GM21367 (cell line): ENCODE measurements around the gene CHDH.

Experiments
- ATAC-seq: cut with Tn5 transposase; IDR thresholded peaks from one replicate; pipeline ENCODE4 v1.9.1; 2021; ENCODE audit not compliant: unreplicated experiment

Gene CHDH

DNA sequence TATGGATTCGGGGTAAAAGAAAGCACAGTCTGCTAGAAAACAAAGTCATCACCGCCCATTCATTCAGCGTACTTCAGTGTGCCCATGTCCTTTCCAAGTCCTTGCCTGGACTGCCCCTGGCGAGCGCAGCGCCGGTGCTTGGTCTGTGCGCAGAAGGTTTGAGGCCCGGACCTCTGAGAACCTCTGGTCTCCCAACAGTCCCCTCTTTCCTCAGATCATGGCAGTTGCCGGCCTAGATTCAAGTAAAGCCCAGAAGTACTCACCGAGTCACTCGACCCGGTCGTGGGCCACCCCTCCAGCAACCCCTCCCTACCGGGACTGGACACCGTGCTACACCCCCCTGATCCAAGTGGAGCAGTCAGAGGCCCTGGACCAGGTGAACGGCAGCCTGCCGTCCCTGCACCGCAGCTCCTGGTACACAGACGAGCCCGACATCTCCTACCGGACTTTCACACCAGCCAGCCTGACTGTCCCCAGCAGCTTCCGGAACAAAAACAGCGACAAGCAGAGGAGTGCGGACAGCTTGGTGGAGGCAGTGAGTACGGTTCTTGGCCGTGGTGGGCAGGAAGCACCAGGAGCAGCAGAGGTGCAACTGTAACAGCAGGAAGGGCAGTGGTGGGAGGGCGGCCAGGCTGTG lies 36.3 kb downstream of the CHDH start:
- ATAC-seq: no peak

DNA sequence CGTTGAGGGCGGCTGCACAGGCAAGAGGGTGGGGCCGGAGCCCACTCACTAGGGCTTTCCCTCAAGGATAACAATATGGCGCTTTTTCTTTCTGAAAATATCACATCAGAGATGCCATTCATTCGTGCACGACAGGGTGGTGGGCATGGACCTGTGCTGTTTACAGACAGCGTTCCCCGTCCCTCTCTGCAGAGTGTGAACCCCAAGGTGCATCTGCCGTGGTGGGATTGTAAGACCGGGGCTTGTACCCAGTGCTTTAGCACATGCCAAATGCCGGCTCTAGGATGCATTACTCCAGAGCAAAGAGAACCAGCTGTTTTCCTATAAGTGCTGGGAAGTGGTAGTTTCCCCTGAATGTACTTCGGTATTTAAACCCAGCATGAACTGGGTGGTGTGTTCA lies 37.0 kb downstream of the CHDH start:
- ATAC-seq: no peak

- ATAC-seq: no peak
Measured at GRCh38 chr3:53808496-53808895, 37.7 kb downstream of the CHDH start.

GRCh38 chr3:53807117-53807810 lies 39.0 kb downstream of the CHDH start:
- ATAC-seq: no peak

DNA sequence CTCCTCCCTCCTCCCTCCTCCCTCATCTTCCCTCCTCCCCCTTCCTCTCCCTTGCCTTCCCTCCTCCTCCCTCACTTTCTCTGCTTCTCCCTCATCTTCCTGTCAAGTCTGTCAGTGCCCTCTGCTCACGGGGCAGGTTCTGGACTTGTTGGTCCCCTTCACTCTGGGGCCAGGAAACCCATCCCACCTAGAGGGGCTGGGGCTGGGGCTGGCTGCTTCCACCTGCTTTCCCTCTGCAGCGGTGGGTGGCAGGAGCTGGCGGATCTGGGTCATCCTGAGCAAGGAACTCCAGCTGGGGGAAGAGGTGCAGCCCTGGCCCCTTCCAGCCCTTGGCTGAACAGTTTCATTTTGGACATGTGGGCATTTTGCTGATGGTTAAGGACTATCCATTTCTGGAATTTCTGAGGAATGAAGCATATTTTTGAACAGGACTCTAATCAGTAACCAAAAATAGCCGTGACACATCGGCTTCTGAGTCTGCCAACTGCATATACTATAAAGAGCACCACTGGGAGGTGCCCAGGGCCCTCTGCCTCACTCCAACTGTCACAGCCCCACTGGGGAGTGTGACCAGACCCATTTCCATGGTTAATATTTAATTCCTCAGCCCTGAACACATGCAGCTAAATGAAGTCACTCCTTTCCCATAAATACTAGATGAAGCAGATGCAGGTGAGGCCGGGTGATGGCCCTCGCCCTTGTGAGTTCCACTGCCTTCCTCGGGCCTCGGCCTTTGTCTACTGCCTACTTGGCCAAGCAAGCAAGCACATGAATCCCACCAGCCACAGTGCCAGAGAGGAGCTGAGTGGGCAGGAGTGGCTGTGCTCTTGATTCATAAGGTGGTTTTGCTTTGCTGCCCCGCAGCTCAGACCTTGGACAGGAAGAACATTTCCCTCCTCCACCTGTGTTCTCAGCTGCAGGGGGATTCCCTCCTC lies 39.8 kb downstream of the CHDH start:
- no peak for ATAC-seq

- no peak for ATAC-seq
Measured at GRCh38 chr3:53805463-53806159, 40.6 kb downstream of the CHDH start.

- no peak for ATAC-seq
Measured at GRCh38 chr3:53804697-53805462, 41.3 kb downstream of the CHDH start.

- ATAC-seq: no peak
Measured at GRCh38 chr3:53803816-53804695, 42.2 kb downstream of the CHDH start.

GRCh38 chr3:53803124-53803815 lies 42.9 kb downstream of the CHDH start:
- ATAC-seq: no peak

GRCh38 chr3:53802256-53802880 lies 43.9 kb downstream of the CHDH start:
- no peak for ATAC-seq

DNA sequence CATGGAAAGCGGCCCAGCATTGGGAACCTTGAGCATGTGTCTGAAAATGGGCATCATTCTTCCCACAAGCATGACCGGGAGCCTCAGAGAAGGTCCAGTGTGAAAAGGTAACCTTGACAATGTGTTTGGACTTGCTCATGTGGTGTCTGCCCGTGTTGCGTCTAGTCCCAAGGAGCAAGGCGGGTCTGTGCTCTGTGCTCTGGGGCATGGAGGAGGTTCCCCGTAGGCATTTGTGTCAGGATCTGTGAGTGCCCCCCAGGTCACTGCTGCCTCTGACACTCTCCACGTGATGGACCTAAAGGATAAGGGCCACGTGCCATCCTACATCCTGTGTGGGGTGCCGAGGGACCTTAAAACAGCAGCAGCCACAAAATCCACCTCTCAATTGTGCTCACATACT lies 44.9 kb downstream of the CHDH start:
- no peak for ATAC-seq

DNA sequence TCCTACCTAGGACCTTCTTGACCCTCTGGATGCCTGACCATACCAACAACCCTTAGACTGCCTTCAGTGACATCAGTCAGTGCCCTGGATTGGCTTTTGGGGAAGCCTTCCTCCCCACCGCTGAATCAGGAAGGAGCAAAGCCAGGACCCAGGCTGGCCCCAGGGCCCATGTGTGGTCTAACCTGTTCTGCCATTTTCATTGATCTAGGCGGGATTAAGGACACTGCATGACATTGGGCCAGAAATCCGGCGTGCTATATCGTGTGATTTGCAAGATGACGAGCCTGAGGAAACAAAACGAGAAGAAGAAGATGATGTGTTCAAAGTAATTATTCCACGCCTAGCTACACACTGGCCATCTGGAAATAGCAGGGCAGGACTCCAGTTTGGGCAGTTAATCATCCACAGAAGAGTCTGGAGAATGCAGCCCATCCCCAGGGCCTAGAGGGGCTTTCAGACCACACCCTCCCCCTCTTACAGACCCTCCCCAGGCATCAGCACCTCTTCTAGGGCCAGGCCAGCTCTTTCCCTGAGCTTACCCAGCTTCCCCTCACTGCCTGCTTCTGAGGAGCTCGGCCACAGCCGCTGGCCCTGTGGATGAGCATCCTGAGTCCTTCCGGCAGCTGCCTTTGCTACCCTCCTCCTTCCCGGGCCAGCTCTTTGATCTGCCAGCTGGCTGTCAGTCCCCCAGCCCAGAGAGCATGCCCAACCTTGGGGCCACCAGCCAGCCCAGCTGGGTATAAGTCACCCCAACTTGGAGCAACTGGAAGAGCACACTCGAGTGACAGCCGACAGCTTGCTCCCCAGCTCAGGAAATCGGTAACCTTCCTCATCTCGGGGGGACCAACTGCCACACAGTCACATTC lies 45.9 kb downstream of the CHDH start:
- ATAC-seq: no peak

DNA sequence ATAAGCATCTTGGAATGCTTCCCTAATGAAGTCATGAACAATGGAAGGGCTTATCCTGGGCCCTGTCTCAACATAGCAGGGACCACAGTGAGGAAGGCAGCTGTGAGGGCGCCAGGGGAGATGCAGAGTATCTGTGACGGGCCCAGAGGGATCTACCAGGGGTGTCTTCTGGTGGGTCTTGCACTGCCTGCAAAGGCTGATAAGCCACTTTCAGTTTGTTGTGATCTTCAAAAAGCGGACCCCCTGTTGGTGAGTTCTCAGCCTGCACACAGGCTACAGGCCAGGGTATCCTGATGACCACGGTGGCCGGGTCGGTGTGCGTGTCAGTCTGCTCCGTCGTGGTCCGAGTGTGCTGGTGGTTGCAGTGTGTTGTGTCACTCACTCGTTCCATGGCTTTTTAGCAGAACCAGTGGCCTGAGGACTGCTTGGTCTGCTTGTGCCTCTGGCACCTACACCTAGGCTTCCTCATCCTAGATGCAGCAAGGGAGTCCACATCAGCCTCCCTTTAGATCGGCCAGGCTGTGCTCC lies 46.8 kb downstream of the CHDH start:
- no peak for ATAC-seq

GRCh38 chr3:53798144-53798543 lies 48.1 kb downstream of the CHDH start:
- no peak for ATAC-seq

DNA sequence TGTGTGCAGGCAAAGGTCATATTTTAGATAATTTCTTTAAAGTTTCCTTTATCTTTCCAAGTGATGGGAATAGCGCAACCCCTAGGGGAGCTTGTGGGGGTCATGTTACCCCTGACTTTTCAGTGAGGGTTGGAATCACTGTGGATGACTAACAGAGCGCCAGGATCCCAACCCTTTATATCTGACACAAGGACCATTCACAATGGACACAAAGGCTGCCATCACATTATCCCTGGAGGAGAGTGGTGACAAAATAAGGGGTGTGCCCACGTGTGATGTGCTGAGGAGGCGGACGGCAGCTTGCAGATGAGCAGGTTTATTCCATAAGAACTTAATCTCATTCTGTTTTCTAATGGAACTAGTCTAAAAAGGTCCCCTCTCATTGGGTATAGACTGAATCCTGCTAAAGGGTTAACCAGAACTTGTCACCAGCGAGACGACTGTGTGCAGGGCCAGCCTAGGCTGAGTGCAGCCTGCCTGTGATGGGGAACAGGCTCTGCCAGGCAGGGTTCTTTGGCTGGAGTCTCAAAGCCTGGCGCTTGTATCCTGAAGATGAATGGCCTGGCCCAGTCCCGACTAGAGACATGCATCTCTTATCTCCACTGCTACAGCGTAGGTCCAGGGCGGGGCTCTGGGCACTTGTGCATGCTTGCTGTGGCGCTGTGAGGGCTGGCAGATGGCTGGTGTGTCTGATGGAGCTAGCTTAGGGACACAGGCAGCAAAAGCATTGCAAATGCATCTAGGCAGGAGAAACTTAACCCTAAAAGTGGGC lies 50.2 kb downstream of the CHDH start:
- ATAC-seq: no peak

GRCh38 chr3:53795176-53795575 lies 51.0 kb downstream of the CHDH start:
- ATAC-seq: no peak
